AG10803 (cell line): Measurements from ENCODE around the gene UNC13A.
"Not testable (repeated sequence)": the region's sequence is repeated elsewhere in the genome, so short reads cannot be mapped to it uniquely, and the experiment has no call there.

Experiments used
- DNase-seq: peaks from one replicate; pipeline ENCODE4 v3.0.0; 2010; ENCODE audit warnings: low read depth
- H3K4me3 ChIP-seq: 2 replicates; pipeline ENCODE4 v1.5.1; 2011; ENCODE audit warnings: mild to moderate bottlenecking, low read length, control low read depth
- CTCF ChIP-seq: conservative IDR thresholded peaks from 2 replicates; pipeline ENCODE4 v1.5.1; 2011; ENCODE audit warnings: mild to moderate bottlenecking, low read length, control low read depth, inconsistent platforms

UNC13A gene

GRCh38 chr19:17575871-17576757 is 112.0 kb downstream of the UNC13A start:
- no peak overlapping the region for H3K4me3 ChIP-seq
- no peak for TF ChIP-seq CTCF
- no peak for DNase-seq

- no peak for DNase-seq
- TF ChIP-seq CTCF = no peak
- H3K4me3 ChIP-seq = no peak overlapping the region
These were observed 115.5 kb downstream of the UNC13A start for GRCh38 chr19:17572638-17573037.

GRCh38 chr19:17570791-17571190 is 117.4 kb downstream of the UNC13A start:
- no peak for TF ChIP-seq CTCF
- H3K4me3 ChIP-seq = no peak overlapping the region
- DNase-seq = no peak

GRCh38 chr19:17570291-17570690 is 117.9 kb downstream of the UNC13A start:
- not testable (repeated sequence) for H3K4me3 ChIP-seq, DNase-seq

- TF ChIP-seq CTCF = no peak
- no peak for DNase-seq
These were observed 120.2 kb downstream of the UNC13A start for GRCh38 chr19:17567940-17568339.

GRCh38 chr19:17565611-17566010 is 122.5 kb downstream of the UNC13A start:
- peak; percentile 16 for DNase-seq
- no peak for TF ChIP-seq CTCF
- no peak overlapping the region for H3K4me3 ChIP-seq

More at GRCh38 chr19:17567940-17568339, 120.2 kb downstream of the UNC13A start:
- H3K4me3 ChIP-seq = no peak overlapping the region

GRCh38 chr19:17564781-17565180 is 123.4 kb downstream of the UNC13A start:
- no peak for TF ChIP-seq CTCF
- no peak overlapping the region for H3K4me3 ChIP-seq
- no peak for DNase-seq
